HG03159 (cell line): ENCODE data around the gene LTF.
"Not testable (repeated sequence)": the region's sequence is repeated elsewhere in the genome, so short reads cannot be mapped to it uniquely, and the experiment has no call there.

Experiments used
- ATAC-seq: cut with Tn5 transposase; IDR thresholded peaks from one replicate; pipeline ENCODE4 v1.9.1; 2021; ENCODE audit warnings: mild to moderate bottlenecking, moderate library complexity; ENCODE audit not compliant: unreplicated experiment

The LTF gene

DNA sequence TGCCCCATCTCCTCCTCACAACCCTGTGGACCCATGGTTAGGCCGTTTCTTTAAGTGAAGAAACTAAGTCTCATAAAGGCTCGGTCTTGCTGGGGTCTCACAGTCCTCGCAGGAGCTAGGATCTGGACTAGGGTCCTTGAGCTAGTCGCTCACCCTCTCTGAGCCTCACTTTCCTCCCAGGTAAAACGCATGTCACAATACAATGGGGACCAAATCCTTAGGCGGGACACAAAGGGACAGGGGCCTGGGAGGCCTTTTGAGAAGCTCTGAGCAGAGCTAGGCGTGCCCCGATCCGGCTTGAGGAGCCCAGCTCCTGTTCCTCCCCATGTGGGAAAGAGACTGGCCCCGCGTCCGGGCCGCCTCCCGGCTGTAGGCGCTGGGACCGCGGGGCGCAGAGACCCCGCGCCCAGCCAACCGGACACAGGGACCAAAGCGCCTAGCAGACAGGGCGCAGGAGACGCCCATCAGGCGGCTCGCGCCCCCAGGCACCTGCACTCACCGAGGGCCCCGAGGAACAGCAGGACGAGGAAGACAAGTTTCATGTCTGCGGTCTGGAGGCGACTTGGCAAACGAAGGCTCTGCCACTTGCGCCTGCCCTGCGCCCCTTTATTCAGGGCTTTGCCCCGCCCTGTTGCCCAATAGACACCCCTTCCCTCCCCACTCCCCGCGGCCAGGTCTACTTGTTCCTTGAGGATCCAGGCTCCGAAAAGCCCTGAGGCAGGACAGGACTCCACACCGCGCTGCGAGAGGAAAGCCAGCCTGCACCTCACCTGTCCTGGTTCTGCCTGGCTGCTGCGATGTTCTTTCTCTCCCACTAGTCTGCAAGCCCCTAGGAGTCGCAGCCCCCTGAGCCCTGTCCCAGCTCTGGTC is at the start of gene LTF:
LTF (minus strand) TSS at position 580 of the 870 bp plus-strand sequence; CDS start at position 542, 38 bp downstream.
- ATAC-seq: no peak

- no peak for ATAC-seq
These were observed 47.6 kb upstream of the LTF start for GRCh38 chr3:46512191-46512749.

GRCh38 chr3:46509661-46510187 is 45.0 kb upstream of the LTF start:
- no peak for ATAC-seq

DNA sequence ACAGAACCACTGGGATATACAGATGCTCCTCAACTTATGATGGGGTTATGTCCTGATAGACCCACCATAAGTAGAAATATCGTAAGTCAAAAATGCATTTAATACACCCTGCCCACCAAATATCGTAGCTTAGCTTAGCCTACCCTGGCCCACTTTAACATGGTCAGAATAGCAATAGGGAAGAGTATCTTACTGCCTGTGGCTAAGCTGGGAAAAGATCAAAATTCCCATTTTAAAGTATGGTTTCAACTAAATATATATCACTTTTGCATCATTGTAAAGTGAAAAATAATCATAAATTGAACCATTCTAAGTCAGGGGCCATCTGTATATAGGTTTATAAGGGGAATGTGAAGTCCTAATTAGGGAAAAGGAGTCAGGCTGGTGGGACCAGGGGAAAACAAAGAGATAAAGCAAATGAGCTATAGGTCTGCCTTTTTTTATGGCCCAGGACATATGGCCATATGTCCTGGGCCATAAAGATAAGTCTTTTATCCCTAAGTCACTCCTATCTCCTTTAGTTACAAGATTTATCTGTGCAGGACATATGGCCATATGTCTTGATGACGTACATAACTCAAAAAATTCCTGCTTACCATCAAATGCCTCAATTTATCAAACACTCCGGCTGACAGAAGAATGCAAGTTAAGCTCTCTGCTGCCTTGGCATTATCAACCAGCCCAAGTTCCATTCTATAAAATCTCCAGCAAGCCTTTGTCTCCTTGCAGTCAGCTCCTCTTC is 44.3 kb upstream of the LTF start:
- no peak for ATAC-seq

- no peak for ATAC-seq
These were observed 41.8 kb upstream of the LTF start for GRCh38 chr3:46506526-46506925.

DNA sequence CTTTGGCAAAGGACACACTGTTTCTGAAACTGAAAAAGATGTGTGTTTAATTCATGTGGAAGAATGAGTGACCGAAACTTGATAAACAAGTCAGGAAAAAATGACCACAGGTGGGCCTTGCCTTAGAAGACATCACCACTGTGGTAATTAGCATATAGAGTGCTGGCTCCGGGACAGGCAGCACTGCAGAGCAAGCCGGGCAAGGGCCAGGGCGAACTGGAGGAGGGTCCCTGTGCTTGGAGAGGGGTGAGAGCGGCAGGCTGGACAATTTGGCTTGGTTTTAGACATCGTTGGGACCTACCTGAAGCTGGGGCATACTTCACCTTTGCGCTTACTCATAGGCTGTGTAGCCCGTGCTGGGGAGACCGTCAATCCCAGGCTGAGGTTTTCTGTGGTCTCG is 41.2 kb upstream of the LTF start:
- ATAC-seq: no peak

DNA sequence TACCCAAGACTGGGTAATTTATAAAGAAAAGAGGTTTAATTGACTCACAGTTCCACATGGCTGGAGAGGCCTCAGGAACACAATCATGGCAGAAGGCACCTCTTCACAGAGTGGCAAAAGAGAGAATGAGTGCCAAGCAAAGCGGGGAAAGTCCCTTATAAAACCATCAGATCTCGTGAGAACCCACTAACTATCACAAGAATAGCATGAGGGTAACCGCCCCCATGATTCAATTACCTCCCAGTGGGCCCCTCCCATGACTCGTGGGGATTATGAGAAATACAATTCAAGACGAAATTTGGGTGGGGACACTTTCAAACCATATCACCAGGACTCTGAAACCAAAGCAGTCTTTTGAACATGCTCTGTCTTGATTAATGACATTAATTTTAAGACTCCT is 40.1 kb upstream of the LTF start:
- ATAC-seq: no peak

- ATAC-seq: no peak
These were observed 38.6 kb upstream of the LTF start for GRCh38 chr3:46503200-46503874.

GRCh38 chr3:46501702-46502101 is 37.0 kb upstream of the LTF start:
- no peak for ATAC-seq

- ATAC-seq: no peak
These were observed 36.2 kb upstream of the LTF start for GRCh38 chr3:46500656-46501635.

GRCh38 chr3:46498916-46499519 is 34.3 kb upstream of the LTF start:
- no peak for ATAC-seq

DNA sequence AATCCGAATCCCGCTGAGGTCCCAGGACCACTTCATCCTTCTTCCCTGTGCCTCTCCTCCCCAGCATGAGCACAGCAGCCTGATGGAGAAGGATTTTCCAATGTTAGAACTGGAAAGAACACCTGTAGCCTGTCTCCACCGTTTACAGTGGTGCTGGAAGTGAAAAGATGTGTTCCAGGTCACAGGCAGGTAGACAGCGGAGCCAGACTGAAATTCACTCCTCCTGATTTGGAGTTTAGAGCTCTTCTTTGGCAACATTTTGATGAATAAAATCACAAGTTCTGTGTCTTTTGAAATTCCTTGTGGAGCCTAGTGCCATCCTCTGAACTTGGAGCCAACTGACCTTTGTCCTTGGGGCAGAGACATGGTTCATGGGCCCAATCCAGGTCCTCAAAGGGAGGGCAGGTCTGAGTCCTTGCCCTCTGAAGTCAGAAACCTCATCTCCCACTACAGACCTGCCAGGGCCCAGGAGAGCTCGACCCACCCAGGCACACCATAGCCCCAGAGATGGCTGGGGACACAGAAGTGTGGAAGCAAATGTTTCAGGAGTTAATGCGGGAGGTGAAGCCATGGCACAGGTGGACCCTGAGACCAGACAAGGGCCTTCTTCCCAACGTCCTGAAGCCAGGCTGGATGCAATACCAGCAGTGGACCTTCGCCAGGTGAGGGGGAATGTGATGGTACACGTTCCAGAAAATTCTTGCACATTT is 33.0 kb upstream of the LTF start, which contains the start of gene RTP3:
RTP3 (plus strand) TSS at position 421 of the 710 bp plus-strand sequence; CDS start at position 508, 87 bp downstream.
- no peak for ATAC-seq

- no peak for ATAC-seq
These were observed 32.2 kb upstream of the LTF start for GRCh38 chr3:46496746-46497555.

DNA sequence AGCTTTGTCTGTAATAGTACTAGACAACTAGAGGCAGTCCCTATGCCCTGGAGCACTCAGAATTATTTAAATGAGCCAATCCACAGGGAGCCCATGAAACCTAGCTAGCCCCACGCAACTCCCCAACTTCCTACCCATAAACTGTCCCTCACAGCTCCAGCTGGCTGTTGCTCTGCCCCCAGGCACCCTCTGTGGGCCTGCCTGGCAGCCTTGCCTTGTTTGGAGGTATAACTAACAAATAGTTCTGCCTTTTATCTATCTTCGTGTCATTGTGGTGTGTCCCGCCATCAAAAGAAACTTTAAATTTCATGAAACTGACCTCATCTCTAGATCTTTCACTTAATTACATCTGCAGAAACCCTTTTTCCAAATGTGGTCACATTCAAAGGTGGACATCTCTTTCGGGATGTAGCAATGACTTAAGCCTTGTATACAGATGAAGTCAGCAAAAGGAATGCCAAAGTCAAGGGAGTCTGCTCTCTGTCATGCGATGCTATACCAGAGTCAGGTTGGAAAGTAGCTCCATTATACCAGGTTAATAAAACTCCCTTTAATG is 31.3 kb upstream of the LTF start:
- no peak for ATAC-seq

DNA sequence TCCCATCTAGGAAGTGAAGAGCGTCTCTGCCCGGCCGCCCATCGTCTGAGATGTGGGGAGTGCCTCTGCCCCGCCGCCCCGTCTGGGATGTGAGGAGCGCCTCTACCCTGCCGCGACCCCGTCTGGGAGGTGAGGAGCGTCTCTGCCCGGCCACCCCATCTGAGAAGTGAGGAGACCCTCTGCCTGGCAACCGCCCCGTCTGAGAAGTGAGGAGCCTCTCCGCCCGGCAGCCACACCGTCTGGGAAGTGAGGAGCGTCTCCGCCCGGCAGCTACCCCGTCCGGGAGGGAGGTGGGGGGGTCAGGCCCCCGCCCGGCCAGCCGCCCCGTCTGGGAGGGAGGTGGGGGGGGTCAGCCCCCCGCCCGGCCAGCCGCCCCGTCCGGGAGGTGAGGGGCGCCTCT is 29.8 kb upstream of the LTF start:
- not testable (repeated sequence) for ATAC-seq

GRCh38 chr3:46492890-46493547 is 28.3 kb upstream of the LTF start:
- ATAC-seq: no peak
